Fibroblast of skin of right quadriceps (primary cell): ENCODE results near the gene CYP2B6.
"Not testable (repeated sequence)": the region's sequence is repeated elsewhere in the genome, so short reads cannot be mapped to it uniquely, and the experiment has no call there.

ENCODE experiments used
- DNase-seq: peaks from one replicate; pipeline ENCODE4 v3.0.0-alpha.2; 2013

Gene CYP2B6

GRCh38 chr19:40990972-40991381 is at the start of gene CYP2B6:
Gene CYP2B6 (plus strand): TSS chr19:40991282. CDS start chr19:40991306, 24 bp downstream.
- DNase-seq: no peak

GRCh38 chr19:40941481-40942219 is 49.4 kb upstream of the CYP2B6 start:
- DNase-seq: no peak

- no peak for DNase-seq
These were observed 45.4 kb upstream of the CYP2B6 start for GRCh38 chr19:40945645-40946044.

GRCh38 chr19:40947114-40947513 is 44.0 kb upstream of the CYP2B6 start:
- no peak for DNase-seq

GRCh38 chr19:40947573-40947972 is 43.5 kb upstream of the CYP2B6 start:
- DNase-seq: no peak

- no peak for DNase-seq
These were observed 42.3 kb upstream of the CYP2B6 start for GRCh38 chr19:40948580-40949299.

GRCh38 chr19:40954573-40954972 is 36.5 kb upstream of the CYP2B6 start:
- DNase-seq: peak; percentile 5

- DNase-seq: no peak
These were observed 31.7 kb upstream of the CYP2B6 start for GRCh38 chr19:40959338-40959737.

GRCh38 chr19:40960062-40960685 is 30.9 kb upstream of the CYP2B6 start:
- DNase-seq: no peak

- no peak for DNase-seq
These were observed 30.3 kb upstream of the CYP2B6 start for GRCh38 chr19:40960780-40961179.

- no peak for DNase-seq
These were observed 28.6 kb upstream of the CYP2B6 start for GRCh38 chr19:40962460-40962961.

GRCh38 chr19:40964361-40964760 is 26.7 kb upstream of the CYP2B6 start:
- not testable (repeated sequence) for DNase-seq

GRCh38 chr19:40965351-40965750 is 25.7 kb upstream of the CYP2B6 start:
- DNase-seq: not testable (repeated sequence)

- not testable (repeated sequence) for DNase-seq
These were observed 24.5 kb upstream of the CYP2B6 start for GRCh38 chr19:40966591-40966990.

- not testable (repeated sequence) for DNase-seq
These were observed 23.0 kb upstream of the CYP2B6 start for GRCh38 chr19:40968065-40968464.

- DNase-seq: not testable (repeated sequence)
These were observed 21.4 kb upstream of the CYP2B6 start for GRCh38 chr19:40969721-40970120.

- DNase-seq: not testable (repeated sequence)
These were observed 20.4 kb upstream of the CYP2B6 start for GRCh38 chr19:40970396-40971345.

- DNase-seq: peak; percentile 60
These were observed 16.4 kb upstream of the CYP2B6 start for GRCh38 chr19:40974633-40975037.

- DNase-seq: no peak
These were observed 14.9 kb upstream of the CYP2B6 start for GRCh38 chr19:40976134-40976533.

- DNase-seq: no peak
These were observed 14.4 kb upstream of the CYP2B6 start for GRCh38 chr19:40976724-40977123.

GRCh38 chr19:40979759-40980158 is 11.3 kb upstream of the CYP2B6 start:
- not testable (repeated sequence) for DNase-seq

GRCh38 chr19:40980743-40981442 is 10.2 kb upstream of the CYP2B6 start:
- DNase-seq: not testable (repeated sequence)
